ENCODE results near the gene ITGAD.

- TF ChIP-seq, protein P1, sequence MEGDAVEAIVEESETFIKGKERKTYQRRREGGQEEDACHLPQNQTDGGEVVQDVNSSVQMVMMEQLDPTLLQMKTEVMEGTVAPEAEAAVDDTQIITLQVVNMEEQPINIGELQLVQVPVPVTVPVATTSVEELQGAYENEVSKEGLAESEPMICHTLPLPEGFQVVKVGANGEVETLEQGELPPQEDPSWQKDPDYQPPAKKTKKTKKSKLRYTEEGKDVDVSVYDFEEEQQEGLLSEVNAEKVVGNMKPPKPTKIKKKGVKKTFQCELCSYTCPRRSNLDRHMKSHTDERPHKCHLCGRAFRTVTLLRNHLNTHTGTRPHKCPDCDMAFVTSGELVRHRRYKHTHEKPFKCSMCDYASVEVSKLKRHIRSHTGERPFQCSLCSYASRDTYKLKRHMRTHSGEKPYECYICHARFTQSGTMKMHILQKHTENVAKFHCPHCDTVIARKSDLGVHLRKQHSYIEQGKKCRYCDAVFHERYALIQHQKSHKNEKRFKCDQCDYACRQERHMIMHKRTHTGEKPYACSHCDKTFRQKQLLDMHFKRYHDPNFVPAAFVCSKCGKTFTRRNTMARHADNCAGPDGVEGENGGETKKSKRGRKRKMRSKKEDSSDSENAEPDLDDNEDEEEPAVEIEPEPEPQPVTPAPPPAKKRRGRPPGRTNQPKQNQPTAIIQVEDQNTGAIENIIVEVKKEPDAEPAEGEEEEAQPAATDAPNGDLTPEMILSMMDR (IDR thresholded peaks at IDR 0.05): no peak
- no peak for TF ChIP-seq POLR2AphosphoS5 (IDR thresholded peaks at IDR 0.05)
Observed at GRCh38 chr16:31344712-31345111, 48.4 kb upstream of the ITGAD start.

Measured in breast epithelium (tissue), 3 donors.